Suprapubic skin (tissue), 4 donors: ENCODE measurements around the gene PARVB. TPM values are rescaled to one million over a fixed set of nuclear protein-coding genes. Genes with fewer than 3 reads are reported as not detected.
"Not testable (repeated sequence)": the region's sequence is repeated elsewhere in the genome, so short reads cannot be mapped to it uniquely, and the experiment has no call there.

Experiments used
- DNase-seq, 2 donors: peaks; one replicate each; pipeline ENCODE4 v3.0.0-alpha.2; 2019; ENCODE audit warnings: low spot score in 2 of 2
- H3K27ac ChIP-seq: fragments of 200-600 bp; sonication (generic); one replicate; pipeline ENCODE4 v1.5.1; 2019
- H3K27me3 ChIP-seq: fragments of 200-600 bp; sonication (generic); one replicate; pipeline ENCODE4 v1.5.1; 2019
- H3K36me3 ChIP-seq: fragments of 200-600 bp; sonication (generic); one replicate; pipeline ENCODE4 v1.5.1; 2019
- H3K4me1 ChIP-seq: fragments of 200-600 bp; sonication (generic); one replicate; pipeline ENCODE4 v1.5.1; 2019
- H3K4me3 ChIP-seq: fragments of 200-600 bp; sonication (generic); one replicate; pipeline ENCODE4 v1.5.1; 2019; ENCODE audit warnings: mild to moderate bottlenecking
- H3K9me3 ChIP-seq: fragments of 200-600 bp; sonication (generic); one replicate; pipeline ENCODE4 v1.5.1; 2019
- EP300 ChIP-seq: sonication (generic); formaldehyde crosslinking; IDR thresholded peaks from one replicate; pipeline ENCODE4 v1.6.1; 2017; ENCODE audit warnings: antibody characterized with exemption
- POLR2A ChIP-seq, 2 donors: fragments of 450-650 bp; IDR thresholded peaks; one replicate each; pipeline ENCODE4 v1.6.1; 2017; ENCODE audit warnings: antibody characterized with exemption in 2 of 2, mild to moderate bottlenecking in 2 of 2, moderate library complexity in 2 of 2
- POLR2AphosphoS5 ChIP-seq, 3 donors: sonication (generic); formaldehyde crosslinking; IDR thresholded peaks; one replicate each; pipeline ENCODE4 v1.6.1; 2017; ENCODE audit warnings: antibody characterized with exemption in 3 of 3
- WGBS: methylation state at CpG from one replicate; pipeline ENCODE4 v1.1.5; 2018; 5-methylcytosine and 5-hydroxymethylcytosine counted together
- total RNA-seq, 4 donors: library from RNA; depleted of rRNA; stranded (reverse); fragments of >200 nt; gene quantifications; one replicate each; pipeline ENCODE4 v1.1.0, GENCODE V29; 2016
- TF ChIP-seq, protein P1 (sequence below), 2 donors: fragments of 200-600 bp in 1 of 2; fragments of 450-650 bp in 1 of 2; sonication (generic) in 1 of 2; IDR thresholded peaks; one replicate each; pipeline ENCODE4 v1.5.1; 2016 to 2019; ENCODE audit warnings: antibody characterized with exemption in 2 of 2, mild to moderate bottlenecking in 1 of 2, moderate library complexity in 1 of 2

Gene PARVB
- total RNA-seq, 4 donors from 2014 or later = 9.7 to 17.8 (median 13.3) TPM

GRCh38 chr22:44014241-44014640 lies 9.9 kb upstream of the PARVB start:
- Histone ChIP-seq H3K27ac (no peak overlapping the region), H3K27me3 (no peaks in the 10 kb centered on the region), H3K4me1 (peaks cover 6% of the 10 kb centered on the region), H3K9me3 (no peaks in the 10 kb centered on the region), H3K4me3 (no peak overlapping the region), H3K36me3 (no peaks in the 10 kb centered on the region)
- no peak for DNase-seq
- 72% methylated on average over 2 of the region's 2 CpGs for WGBS
- no peak for TF ChIP-seq POLR2AphosphoS5 (IDR thresholded peaks at IDR 0.05)
- no peak for TF ChIP-seq EP300
- TF ChIP-seq, protein P1, sequence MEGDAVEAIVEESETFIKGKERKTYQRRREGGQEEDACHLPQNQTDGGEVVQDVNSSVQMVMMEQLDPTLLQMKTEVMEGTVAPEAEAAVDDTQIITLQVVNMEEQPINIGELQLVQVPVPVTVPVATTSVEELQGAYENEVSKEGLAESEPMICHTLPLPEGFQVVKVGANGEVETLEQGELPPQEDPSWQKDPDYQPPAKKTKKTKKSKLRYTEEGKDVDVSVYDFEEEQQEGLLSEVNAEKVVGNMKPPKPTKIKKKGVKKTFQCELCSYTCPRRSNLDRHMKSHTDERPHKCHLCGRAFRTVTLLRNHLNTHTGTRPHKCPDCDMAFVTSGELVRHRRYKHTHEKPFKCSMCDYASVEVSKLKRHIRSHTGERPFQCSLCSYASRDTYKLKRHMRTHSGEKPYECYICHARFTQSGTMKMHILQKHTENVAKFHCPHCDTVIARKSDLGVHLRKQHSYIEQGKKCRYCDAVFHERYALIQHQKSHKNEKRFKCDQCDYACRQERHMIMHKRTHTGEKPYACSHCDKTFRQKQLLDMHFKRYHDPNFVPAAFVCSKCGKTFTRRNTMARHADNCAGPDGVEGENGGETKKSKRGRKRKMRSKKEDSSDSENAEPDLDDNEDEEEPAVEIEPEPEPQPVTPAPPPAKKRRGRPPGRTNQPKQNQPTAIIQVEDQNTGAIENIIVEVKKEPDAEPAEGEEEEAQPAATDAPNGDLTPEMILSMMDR (IDR thresholded peaks at IDR 0.05) = no peak
- no peak for TF ChIP-seq POLR2A (IDR thresholded peaks at IDR 0.05)

DNA sequence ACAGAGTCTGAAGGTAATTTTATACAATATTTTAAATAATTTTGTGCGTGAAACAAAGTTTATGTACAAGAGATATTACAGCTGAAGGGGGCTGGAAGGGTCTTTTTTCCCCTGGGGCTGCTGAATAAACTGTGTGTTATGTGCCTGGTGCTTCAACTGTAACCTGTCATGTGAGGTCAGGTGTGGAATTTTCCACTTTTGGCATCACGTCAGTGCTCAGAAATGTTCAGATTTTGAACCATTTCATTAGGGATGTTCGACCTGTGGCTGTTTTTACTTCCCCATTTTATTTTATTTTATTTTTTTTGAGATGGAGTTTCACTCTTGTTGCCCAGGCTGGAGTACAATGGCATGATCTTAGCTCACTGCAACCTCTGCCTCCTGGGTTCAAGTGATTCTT lies 7.5 kb upstream of the PARVB start:
- not testable (repeated sequence) for H3K36me3 ChIP-seq

DNA sequence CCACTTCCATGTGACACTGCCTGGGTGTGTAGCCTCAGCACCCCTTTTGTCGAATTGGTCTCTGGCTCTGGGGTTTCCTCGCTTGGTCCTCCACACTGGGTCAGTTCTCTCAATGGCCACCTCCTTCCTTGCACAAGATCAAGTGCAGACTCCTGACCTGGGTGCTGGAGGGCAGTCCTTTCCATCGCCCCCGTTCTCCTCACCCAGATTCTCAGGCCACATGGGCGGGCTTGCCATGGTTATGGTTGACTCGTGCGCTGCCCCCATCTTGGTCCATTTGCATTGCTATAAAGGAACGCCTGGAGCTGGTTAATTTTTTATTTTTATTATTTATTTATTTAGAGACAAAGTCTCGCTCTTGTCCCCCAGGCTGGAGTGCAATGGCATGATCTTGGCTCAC lies 5.5 kb upstream of the PARVB start:
- no peaks in the 10 kb centered on the region for H3K36me3 ChIP-seq
- 98% methylated on average over 9 of the region's 9 CpGs for WGBS

More for the DNA sequence above, 7.5 kb upstream of the PARVB start:
- H3K9me3 ChIP-seq, H3K27ac ChIP-seq, H3K27me3 ChIP-seq, DNase-seq, H3K4me3 ChIP-seq: not testable (repeated sequence)
- peaks cover 12% of the 10 kb centered on the region for H3K4me1 ChIP-seq
- WGBS = 89% methylated on average over 3 of the region's 3 CpGs

DNA sequence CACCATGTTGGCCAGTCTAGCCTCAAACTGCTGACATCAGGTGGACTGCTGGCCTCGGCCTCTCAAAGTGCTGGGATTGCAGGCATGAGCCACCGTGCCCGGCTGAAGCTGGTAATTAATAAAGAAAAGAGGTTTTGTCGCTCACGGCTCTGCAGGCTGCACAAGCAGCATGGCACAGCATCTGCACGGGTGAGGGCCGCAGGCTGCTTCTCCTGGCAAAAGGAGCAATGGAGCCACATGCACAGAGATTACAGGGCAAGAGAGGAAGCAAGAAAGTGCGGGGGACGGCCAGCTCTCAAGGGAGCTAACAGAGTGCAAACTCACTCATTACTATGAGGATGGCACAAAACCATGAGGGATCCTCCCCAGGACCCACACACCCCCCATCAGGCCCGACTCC lies 4.7 kb upstream of the PARVB start:
- Histone ChIP-seq H3K27ac (no peak overlapping the region), H3K4me3 (no peak overlapping the region), H3K9me3 (no peaks in the 10 kb centered on the region), H3K36me3 (no peaks in the 10 kb centered on the region), H3K27me3 (peaks cover 2% of the 10 kb centered on the region), H3K4me1 (peaks cover 14% of the 10 kb centered on the region)
- 83% methylated on average over 10 of the region's 10 CpGs for WGBS
- TF ChIP-seq, protein P1 (IDR thresholded peaks at IDR 0.05) = no peak
- no peak for TF ChIP-seq POLR2AphosphoS5 (IDR thresholded peaks at IDR 0.05)
- TF ChIP-seq EP300 = no peak
- no peak for TF ChIP-seq POLR2A (IDR thresholded peaks at IDR 0.05)
- DNase-seq = no peak

More for the DNA sequence above, 5.5 kb upstream of the PARVB start:
- TF ChIP-seq EP300 (no peak), POLR2A (IDR thresholded peaks at IDR 0.05) (no peak), POLR2AphosphoS5 (IDR thresholded peaks at IDR 0.05) (no peak)
- TF ChIP-seq, protein P1 (IDR thresholded peaks at IDR 0.05) = no peak
- Histone ChIP-seq H3K27ac (no peak overlapping the region), H3K4me1 (peaks cover 8% of the 10 kb centered on the region), H3K4me3 (no peak overlapping the region), H3K27me3 (no peaks in the 10 kb centered on the region), H3K9me3 (no peaks in the 10 kb centered on the region)
- DNase-seq = no peak

DNA sequence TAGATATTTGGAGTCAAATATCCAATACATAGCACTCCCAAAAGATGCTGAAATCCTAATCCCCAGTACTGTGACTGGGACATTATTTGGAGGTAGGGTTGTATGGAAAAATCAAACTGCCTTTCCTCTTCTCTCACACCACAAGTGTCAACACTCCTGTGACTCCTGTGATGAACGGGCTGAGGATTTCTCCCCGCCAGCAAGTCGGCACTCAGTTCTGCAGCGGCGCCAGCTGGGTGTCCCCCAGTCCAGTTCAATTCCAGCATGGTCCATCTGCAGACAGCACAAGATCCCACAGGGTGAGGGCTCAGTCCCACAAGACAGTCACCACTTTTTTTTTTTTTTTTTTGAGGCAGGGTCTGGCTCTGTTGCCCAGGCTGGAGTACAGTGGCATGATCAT lies 4.3 kb upstream of the PARVB start:
- Histone ChIP-seq H3K9me3 (no peaks in the 10 kb centered on the region), H3K4me3 (no peak overlapping the region), H3K27ac (no peak overlapping the region), H3K27me3 (peaks cover 7% of the 10 kb centered on the region), H3K36me3 (no peaks in the 10 kb centered on the region), H3K4me1 (peaks cover 18% of the 10 kb centered on the region)
- TF ChIP-seq, protein P1 (IDR thresholded peaks at IDR 0.05) = no peak
- TF ChIP-seq EP300 (no peak), POLR2A (IDR thresholded peaks at IDR 0.05) (no peak), POLR2AphosphoS5 (IDR thresholded peaks at IDR 0.05) (no peak)
- DNase-seq = no peak
- WGBS = 90% methylated on average over 5 of the region's 5 CpGs

DNA sequence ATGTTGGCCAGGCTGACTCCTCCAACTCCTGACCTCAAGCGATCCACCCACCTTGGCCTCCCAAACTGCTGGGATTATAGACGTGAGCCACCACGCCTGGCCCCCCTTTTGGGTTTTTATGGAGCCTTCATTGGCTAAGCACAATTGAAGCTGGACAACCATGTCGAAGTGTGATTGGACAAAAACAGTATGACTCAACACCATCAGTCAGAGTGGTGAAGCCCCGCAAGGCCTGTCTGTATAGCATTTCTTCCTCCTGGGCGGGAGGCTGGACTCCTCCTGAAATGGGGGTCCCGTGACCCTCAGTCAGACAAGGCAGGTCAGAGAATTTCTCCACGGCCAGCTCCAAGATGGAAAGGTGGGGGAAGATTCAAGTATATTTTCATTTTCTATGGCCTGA lies 3.1 kb upstream of the PARVB start:
- 93% methylated on average over 8 of the region's 8 CpGs for WGBS
- no peak overlapping the region for H3K27ac ChIP-seq
- H3K27me3 ChIP-seq = peaks cover 7% of the 10 kb centered on the region
- no peaks in the 10 kb centered on the region for H3K36me3 ChIP-seq
- H3K4me3 ChIP-seq = no peak overlapping the region
- peaks cover 27% of the 10 kb centered on the region for H3K4me1 ChIP-seq
- H3K9me3 ChIP-seq = no peaks in the 10 kb centered on the region
- TF ChIP-seq EP300 (no peak), POLR2AphosphoS5 (IDR thresholded peaks at IDR 0.05) (no peak), POLR2A (IDR thresholded peaks at IDR 0.05) (no peak)
- TF ChIP-seq, protein P1 (IDR thresholded peaks at IDR 0.05) = no peak
- DNase-seq = no peak
